ENCODE measurements around the gene MSL3B.

Gene MSL3B

GRCh38 chr2:233821196-233821595 lies 47.0 kb downstream of the MSL3B start:
- Histone ChIP-seq H3K79me2 (ENCODE audit: control insufficient read depth, insufficient read depth, low read length) (no peaks in the 10 kb centered on the region), H4K20me1 (replicated peaks; ENCODE audit: control insufficient read depth, insufficient read depth, low read length) (no peaks in the 10 kb centered on the region; the same call in 1 of the 2 replicates), H2AFZ (ENCODE audit: low read depth, low read length) (no peak overlapping the region), H3K9ac (ENCODE audit: insufficient read depth in 1 of 2, low read depth in 2 of 2, low read length in 2 of 2) (no peak overlapping the region), H3K36me3 (ENCODE audit: control insufficient read depth, insufficient read depth, low read length) (no peaks in the 10 kb centered on the region), H3K9me3 (replicated peaks; ENCODE audit: control insufficient read depth, insufficient read depth, low read depth, low read length) (no peaks in the 10 kb centered on the region), H3K27ac (ENCODE audit: extremely low read depth, low read depth, low read length) (no peak overlapping the region), H3K4me2 (ENCODE audit: insufficient read depth, low read length) (no peak overlapping the region), H3K27me3 (ENCODE audit: control insufficient read depth in 2 of 2, insufficient read depth in 2 of 2, low read length in 2 of 2) (peaks cover 2 to 62% of the 10 kb centered on the region in 2 experiments; a peak in 3 of 5 replicates), H3K4me3 (no peak overlapping the region), H3K9me1 (ENCODE audit: control insufficient read depth, insufficient read depth, low read length) (no peaks in the 10 kb centered on the region), H3K4me1 (replicated peaks in 1 of 2; ENCODE audit: control insufficient read depth in 2 of 2, insufficient read depth in 2 of 2, low read length in 2 of 2) (no peaks in the 10 kb centered on the region; a peak in 1 of 5 replicates)
- FAIRE-seq (no peak), DNase-seq (ENCODE audit: extremely low read depth in 1 of 4, low spot score in 3 of 4) (no peak), ATAC-seq (no peak)
- in situ Hi-C loops (cut with MboI), result no loop called here
- TF ChIP-seq FOXJ3 (CRISPR knock-in tag; IDR thresholded peaks at IDR 0.05) (no peak), MAZ (CRISPR knock-in tag; conservative IDR thresholded peaks at IDR 0.05 in 1 of 2, IDR thresholded peaks at IDR 0.05 in 1 of 2) (no peak), FIP1L1 (IDR thresholded peaks at IDR 0.05; ENCODE audit: low read depth, low read length, poor library complexity, severe bottlenecking) (no peak), SRSF3 (IDR thresholded peaks at IDR 0.05; ENCODE audit: insufficient read depth, low read length) (no peak), ATF2 (CRISPR knock-in tag; IDR thresholded peaks at IDR 0.05) (no peak), IRF1 (CRISPR knock-in tag; IDR thresholded peaks at IDR 0.05; ENCODE audit: borderline replicate concordance) (no peak), ZNF583 (CRISPR knock-in tag; IDR thresholded peaks at IDR 0.05) (no peak), HDGF (IDR thresholded peaks at IDR 0.05) (no peak), THAP12 (CRISPR knock-in tag; IDR thresholded peaks at IDR 0.05) (no peak), RHOXF2B (CRISPR knock-in tag; conservative IDR thresholded peaks at IDR 0.05) (no peak), HSF4 (CRISPR knock-in tag; IDR thresholded peaks at IDR 0.05; ENCODE audit: borderline replicate concordance) (no peak), ZEB2 (IDR thresholded peaks at IDR 0.05) (no peak), TCF7 (IDR thresholded peaks at IDR 0.05; ENCODE audit: borderline replicate concordance) (no peak), MTA1 (IDR thresholded peaks at IDR 0.05; ENCODE audit: borderline replicate concordance) (no peak), CREBBP (IDR thresholded peaks at IDR 0.05; ENCODE audit: low read depth, low read length) (no peak), ZBTB33 (CRISPR knock-in tag; IDR thresholded peaks at IDR 0.05) (no peak)
- no TSS peak for BruUV-seq (replicated peaks)
- intact Hi-C loops (cut with micrococcal nuclease), result no loop called here
- CTCF ChIA-PET (ENCODE audit: low intra/inter-chr PET ratio), result no interaction called here
- 0% methylated on average over 3 of the region's 3 CpGs for WGBS (ENCODE audit: insufficient coverage, low coverage, missing lambda C conversion rate)
- POLR2A ChIA-PET, result interaction anchor here (0.6 kb wide), 1 partner anchor 30 kb away, joined by 4 read pairs; no protein-coding TSS in a partner anchor

Data from K562 (cell line).